ENCODE results near the gene CARHSP1. TPM values are rescaled to one million over a fixed set of nuclear protein-coding genes. Genes with fewer than 3 reads are reported as not detected.

The CARHSP1 gene
- total RNA-seq, 1 donor from 2014 or later, result 70.2 TPM

GRCh38 chr16:8892101-8892575, 23.3 kb upstream of the CARHSP1 start:
- H3K4me3 Mint-ChIP-seq (ENCODE audit: unreplicated experiment), result no peak overlapping the region
- H3K36me3 Mint-ChIP-seq (ENCODE audit: unreplicated experiment), result peaks cover 46% of the 10 kb centered on the region
- TF ChIP-seq CTCF (IDR thresholded peaks at IDR 0.05), result no peak
- DNase-seq (ENCODE audit: extremely low spot score, unreplicated experiment), result no peak
- peak overlapping the region; percentile 52 for H3K27ac Mint-ChIP-seq (ENCODE audit: unreplicated experiment)
- no peaks in the 10 kb centered on the region for H3K9me3 Mint-ChIP-seq (ENCODE audit: unreplicated experiment)
- no peaks in the 10 kb centered on the region for H3K27me3 Mint-ChIP-seq (ENCODE audit: unreplicated experiment)
- peaks cover 7% of the 10 kb centered on the region for H3K4me1 Mint-ChIP-seq (ENCODE audit: unreplicated experiment)

GRCh38 chr16:8890549-8890921, 21.7 kb upstream of the CARHSP1 start:
- TF ChIP-seq CTCF (IDR thresholded peaks at IDR 0.05), result no peak
- H3K27ac Mint-ChIP-seq (ENCODE audit: unreplicated experiment), result no peak overlapping the region
- H3K9me3 Mint-ChIP-seq (ENCODE audit: unreplicated experiment), result no peaks in the 10 kb centered on the region
- H3K36me3 Mint-ChIP-seq (ENCODE audit: unreplicated experiment), result peaks cover 49% of the 10 kb centered on the region
- H3K4me1 Mint-ChIP-seq (ENCODE audit: unreplicated experiment), result peaks cover 18% of the 10 kb centered on the region
- DNase-seq (ENCODE audit: extremely low spot score, unreplicated experiment), result no peak
- no peaks in the 10 kb centered on the region for H3K27me3 Mint-ChIP-seq (ENCODE audit: unreplicated experiment)
- H3K4me3 Mint-ChIP-seq (ENCODE audit: unreplicated experiment), result no peak overlapping the region

- Mint-ChIP-seq H3K4me3 (ENCODE audit: unreplicated experiment) (no peak overlapping the region), H3K27me3 (ENCODE audit: unreplicated experiment) (no peaks in the 10 kb centered on the region), H3K36me3 (ENCODE audit: unreplicated experiment) (peaks cover 44% of the 10 kb centered on the region), H3K4me1 (ENCODE audit: unreplicated experiment) (peaks cover 21% of the 10 kb centered on the region), H3K9me3 (ENCODE audit: unreplicated experiment) (no peaks in the 10 kb centered on the region), H3K27ac (ENCODE audit: unreplicated experiment) (no peak overlapping the region)
- no peak for DNase-seq (ENCODE audit: extremely low spot score, unreplicated experiment)
- TF ChIP-seq CTCF (IDR thresholded peaks at IDR 0.05), result no peak
Observed at GRCh38 chr16:8889893-8890548, 21.2 kb upstream of the CARHSP1 start.

- no peak for DNase-seq (ENCODE audit: extremely low spot score, unreplicated experiment)
- no peak overlapping the region for H3K4me3 Mint-ChIP-seq (ENCODE audit: unreplicated experiment)
- peaks cover 36% of the 10 kb centered on the region for H3K36me3 Mint-ChIP-seq (ENCODE audit: unreplicated experiment)
- H3K27me3 Mint-ChIP-seq (ENCODE audit: unreplicated experiment), result no peaks in the 10 kb centered on the region
- no peaks in the 10 kb centered on the region for H3K9me3 Mint-ChIP-seq (ENCODE audit: unreplicated experiment)
- H3K27ac Mint-ChIP-seq (ENCODE audit: unreplicated experiment), result no peak overlapping the region
- TF ChIP-seq CTCF (IDR thresholded peaks at IDR 0.05), result no peak
- H3K4me1 Mint-ChIP-seq (ENCODE audit: unreplicated experiment), result peaks cover 21% of the 10 kb centered on the region
Observed at GRCh38 chr16:8888951-8889892, 20.4 kb upstream of the CARHSP1 start.

All from osteocyte (in vitro differentiated cells).